ENCODE results near the gene RNF217.

The RNF217 gene

DNA sequence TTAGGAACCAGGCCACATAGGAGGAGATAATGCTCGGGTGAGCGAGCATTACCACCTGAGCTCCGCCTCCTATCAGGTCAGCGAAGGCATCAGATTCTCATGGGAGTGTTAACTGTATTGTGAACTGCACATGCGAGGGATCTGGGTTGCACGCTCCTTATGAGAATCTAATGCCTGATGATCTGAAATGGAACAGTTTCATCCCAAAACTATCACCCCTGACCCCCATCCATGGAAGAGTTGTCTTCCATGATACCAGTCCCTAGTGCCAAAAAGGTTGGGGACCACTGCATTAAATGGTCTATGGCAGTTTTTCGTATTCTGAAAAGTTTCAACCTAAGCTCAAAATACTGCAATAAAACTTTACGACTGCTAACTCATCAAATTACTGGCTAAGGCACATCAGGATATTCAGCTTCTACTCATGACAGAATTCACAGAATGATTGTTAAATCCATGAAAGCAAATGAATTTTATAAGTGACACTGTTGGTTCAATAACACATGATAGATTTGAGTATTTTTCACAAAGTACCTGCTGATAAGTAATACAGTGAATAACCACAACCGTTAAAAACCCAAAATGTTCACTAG is 25.9 kb downstream of the RNF217 start:
- no peak overlapping the region for H3K4me3 ChIP-seq (ENCODE audit: low read depth, low read length)
- no peak for DNase-seq (ENCODE audit: low read depth)
- TF ChIP-seq, protein P1, sequence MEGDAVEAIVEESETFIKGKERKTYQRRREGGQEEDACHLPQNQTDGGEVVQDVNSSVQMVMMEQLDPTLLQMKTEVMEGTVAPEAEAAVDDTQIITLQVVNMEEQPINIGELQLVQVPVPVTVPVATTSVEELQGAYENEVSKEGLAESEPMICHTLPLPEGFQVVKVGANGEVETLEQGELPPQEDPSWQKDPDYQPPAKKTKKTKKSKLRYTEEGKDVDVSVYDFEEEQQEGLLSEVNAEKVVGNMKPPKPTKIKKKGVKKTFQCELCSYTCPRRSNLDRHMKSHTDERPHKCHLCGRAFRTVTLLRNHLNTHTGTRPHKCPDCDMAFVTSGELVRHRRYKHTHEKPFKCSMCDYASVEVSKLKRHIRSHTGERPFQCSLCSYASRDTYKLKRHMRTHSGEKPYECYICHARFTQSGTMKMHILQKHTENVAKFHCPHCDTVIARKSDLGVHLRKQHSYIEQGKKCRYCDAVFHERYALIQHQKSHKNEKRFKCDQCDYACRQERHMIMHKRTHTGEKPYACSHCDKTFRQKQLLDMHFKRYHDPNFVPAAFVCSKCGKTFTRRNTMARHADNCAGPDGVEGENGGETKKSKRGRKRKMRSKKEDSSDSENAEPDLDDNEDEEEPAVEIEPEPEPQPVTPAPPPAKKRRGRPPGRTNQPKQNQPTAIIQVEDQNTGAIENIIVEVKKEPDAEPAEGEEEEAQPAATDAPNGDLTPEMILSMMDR (conservative IDR thresholded peaks at IDR 0.05; ENCODE audit: low read depth, low read length): no peak

DNA sequence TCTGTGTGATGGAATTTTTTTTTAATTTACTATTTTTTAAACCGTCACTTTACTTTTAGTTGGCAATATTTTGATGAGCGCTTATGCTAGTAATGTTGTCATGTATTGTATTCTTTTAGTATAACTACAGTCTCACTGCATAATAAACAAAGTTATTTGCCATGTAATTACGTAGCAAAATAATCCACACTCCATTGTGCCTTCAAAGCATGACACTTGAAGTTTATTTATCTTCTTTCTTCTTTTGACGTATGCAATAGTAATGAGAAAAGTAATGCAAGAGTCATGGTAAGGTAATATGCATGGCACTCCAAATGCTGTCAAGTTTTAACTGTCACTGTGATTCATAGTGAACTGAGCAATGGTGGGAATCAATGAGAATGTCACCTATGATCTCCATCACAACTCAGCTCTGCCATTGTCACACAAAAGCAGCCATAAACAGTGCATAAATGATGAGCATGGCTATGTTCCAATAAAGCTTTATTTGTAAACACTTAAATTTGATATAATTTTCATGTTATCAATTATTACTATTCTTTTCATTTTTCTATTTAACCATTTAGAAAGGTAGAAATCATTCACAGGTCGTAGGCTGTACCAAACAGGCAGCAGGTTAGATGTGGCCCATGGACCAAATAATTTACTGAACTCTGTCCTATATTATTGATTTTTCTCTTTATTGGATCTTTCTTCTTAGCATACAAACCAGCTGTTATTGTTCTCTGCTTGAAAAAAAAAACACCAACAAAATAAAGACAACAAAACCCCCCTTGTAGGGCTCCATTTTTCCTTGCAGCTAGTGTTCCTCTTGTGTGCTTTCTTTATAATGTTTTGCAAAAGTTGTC is 27.1 kb downstream of the RNF217 start:
- TF ChIP-seq, protein P1 (conservative IDR thresholded peaks at IDR 0.05; ENCODE audit: low read depth, low read length): no peak
- no peak for DNase-seq (ENCODE audit: low read depth)
- no peak overlapping the region for H3K4me3 ChIP-seq (ENCODE audit: low read depth, low read length)

DNA sequence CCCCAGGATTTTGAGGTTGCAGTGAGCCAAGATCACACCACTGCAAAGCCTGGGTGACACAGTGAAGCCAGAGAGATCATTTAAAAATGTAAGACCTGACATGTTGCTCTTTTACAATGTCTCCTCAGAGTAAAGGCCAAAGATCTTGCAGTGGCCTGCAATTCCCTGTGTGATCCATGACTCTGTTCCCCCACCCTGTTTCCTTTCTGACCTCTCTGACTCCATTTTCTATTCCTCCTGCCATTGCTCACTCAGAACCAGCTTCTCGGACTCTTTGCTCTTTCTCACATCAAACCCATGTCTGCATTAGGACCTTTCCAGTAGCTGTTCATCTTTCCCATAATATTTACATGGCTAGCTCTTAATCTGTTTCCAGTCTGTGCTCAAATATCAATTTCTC is 28.8 kb downstream of the RNF217 start:
- TF ChIP-seq, protein P1 (conservative IDR thresholded peaks at IDR 0.05; ENCODE audit: low read depth, low read length): no peak
- H3K4me3 ChIP-seq (ENCODE audit: low read depth, low read length): no peak overlapping the region
- DNase-seq (ENCODE audit: low read depth): no peak

DNA sequence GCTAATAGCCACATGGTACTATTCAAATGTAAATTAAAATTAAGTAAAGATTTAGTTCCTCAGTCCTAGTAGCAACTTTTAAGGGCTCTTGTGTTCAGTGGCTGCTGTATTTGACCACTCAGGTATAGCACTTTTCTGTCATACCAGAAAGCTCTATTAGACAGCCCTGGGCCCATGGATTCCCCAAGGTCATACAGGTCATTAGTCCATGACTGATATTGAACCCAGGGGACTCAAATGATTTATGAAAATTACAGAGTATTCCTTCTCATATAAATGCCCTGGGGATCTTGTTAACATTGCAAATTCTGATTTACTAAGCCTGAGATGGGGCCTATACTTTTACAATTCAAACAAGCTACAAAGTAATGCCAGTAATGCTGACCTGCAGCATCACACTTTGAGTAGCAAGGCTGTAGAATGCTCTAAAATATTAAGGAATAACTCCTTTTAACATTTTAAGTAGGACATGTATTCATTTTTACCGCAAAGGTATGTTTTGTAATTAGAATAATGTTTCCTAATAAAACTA is 29.6 kb downstream of the RNF217 start:
- TF ChIP-seq, protein P1 (conservative IDR thresholded peaks at IDR 0.05; ENCODE audit: low read depth, low read length): no peak
- no peak overlapping the region for H3K4me3 ChIP-seq (ENCODE audit: low read depth, low read length)
- no peak for DNase-seq (ENCODE audit: low read depth)

DNA sequence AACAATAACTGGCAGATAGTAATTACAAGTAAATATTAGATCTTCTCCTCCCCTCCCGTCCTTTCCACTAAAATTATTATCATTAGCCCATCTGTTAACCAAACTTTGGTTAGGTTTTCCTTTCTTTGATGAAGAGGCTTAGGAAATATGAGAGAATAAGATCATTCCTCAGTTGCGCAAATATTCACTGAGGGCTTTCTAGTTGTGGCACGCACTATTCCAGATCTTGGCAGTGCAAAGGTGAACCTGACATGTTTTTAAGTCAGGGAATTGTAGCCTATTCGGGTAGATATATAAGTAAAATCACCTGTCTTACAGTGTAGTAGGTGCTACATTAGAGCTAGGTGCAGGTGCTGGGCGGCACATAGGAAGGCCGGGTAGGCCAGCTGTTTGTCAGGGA is 31.1 kb downstream of the RNF217 start:
- DNase-seq (ENCODE audit: low read depth): no peak
- TF ChIP-seq, protein P1 (conservative IDR thresholded peaks at IDR 0.05; ENCODE audit: low read depth, low read length): no peak
- no peak overlapping the region for H3K4me3 ChIP-seq (ENCODE audit: low read depth, low read length)

DNA sequence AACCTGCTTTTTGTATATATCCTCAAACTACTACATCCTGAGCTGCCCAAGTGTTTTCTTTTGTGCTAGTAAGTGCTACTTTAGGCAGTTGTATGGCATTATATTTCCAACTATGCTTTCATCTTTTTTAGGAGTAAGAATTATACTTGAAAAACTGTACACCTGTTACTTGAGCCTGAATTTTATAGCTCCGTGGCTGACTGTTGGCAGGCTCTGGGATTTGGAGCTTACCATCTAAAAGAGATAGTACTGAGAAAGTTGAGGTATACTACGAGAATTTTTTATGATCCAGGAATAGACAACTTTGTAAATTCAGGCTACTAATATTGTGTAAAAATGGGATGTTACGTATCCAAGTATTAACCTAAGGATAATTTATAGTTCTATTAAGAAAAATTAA is 32.4 kb downstream of the RNF217 start:
- no peak overlapping the region for H3K4me3 ChIP-seq (ENCODE audit: low read depth, low read length)
- no peak for DNase-seq (ENCODE audit: low read depth)
- TF ChIP-seq, protein P1 (conservative IDR thresholded peaks at IDR 0.05; ENCODE audit: low read depth, low read length): no peak
